Esophagus squamous epithelium (tissue), 4 donors: ENCODE measurements around the gene IFT80.

Experiments used
- POLR2A ChIP-seq, 4 donors: fragments of 450-650 bp; IDR thresholded peaks; one replicate each; pipeline ENCODE4 v1.6.1; 2017; ENCODE audit warnings: antibody characterized with exemption in 4 of 4, mild to moderate bottlenecking in 4 of 4, moderate library complexity in 3 of 4
- TF ChIP-seq, protein P1 (sequence below), 6 experiments: fragments of 450-650 bp in 4 of 6; fragments of 200-600 bp in 2 of 6; sonication (generic) in 2 of 6; IDR thresholded peaks; one replicate each; pipeline ENCODE4 v1.5.1; 2016 to 2019; ENCODE audit warnings: antibody characterized with exemption in 6 of 6, mild to moderate bottlenecking in 4 of 6, moderate library complexity in 4 of 6

DNA sequence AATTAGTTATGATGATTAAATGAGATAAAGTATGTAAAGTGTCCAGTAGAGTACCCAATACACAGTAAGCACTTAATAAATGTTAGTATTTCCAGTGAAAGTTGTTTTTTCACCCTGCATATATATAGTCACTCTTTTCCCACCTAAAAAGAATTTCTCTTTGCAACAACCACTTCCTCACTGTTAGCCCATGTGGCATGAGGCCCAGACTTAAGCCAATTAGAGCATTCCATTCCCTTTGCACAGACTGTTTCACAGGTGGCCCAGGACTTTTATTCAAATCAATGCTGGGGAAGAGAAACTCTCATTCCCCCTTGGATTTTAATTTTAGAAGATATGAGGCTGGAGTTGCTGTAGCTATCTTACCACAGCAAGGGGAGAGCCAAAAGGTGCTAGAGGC, 3.7 kb downstream of the IFT80 start:
- TF ChIP-seq, protein P1, sequence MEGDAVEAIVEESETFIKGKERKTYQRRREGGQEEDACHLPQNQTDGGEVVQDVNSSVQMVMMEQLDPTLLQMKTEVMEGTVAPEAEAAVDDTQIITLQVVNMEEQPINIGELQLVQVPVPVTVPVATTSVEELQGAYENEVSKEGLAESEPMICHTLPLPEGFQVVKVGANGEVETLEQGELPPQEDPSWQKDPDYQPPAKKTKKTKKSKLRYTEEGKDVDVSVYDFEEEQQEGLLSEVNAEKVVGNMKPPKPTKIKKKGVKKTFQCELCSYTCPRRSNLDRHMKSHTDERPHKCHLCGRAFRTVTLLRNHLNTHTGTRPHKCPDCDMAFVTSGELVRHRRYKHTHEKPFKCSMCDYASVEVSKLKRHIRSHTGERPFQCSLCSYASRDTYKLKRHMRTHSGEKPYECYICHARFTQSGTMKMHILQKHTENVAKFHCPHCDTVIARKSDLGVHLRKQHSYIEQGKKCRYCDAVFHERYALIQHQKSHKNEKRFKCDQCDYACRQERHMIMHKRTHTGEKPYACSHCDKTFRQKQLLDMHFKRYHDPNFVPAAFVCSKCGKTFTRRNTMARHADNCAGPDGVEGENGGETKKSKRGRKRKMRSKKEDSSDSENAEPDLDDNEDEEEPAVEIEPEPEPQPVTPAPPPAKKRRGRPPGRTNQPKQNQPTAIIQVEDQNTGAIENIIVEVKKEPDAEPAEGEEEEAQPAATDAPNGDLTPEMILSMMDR (IDR thresholded peaks at IDR 0.05), result no peak
- TF ChIP-seq POLR2A (IDR thresholded peaks at IDR 0.05), result no peak
